GM23338 (cell line): ENCODE measurements around the gene MYO18B.

Experiments used
- CREB1 ChIP-seq: fragments of 250-450 bp; sonication (Bioruptor Pico); IDR thresholded peaks from 2 replicates; pipeline ENCODE4 v1.5.0; 2020; ENCODE audit warnings: low read depth, mild to moderate bottlenecking, moderate library complexity
- EZH2 ChIP-seq: fragments of 200-600 bp; sonication (generic); IDR thresholded peaks from one replicate; pipeline ENCODE4 v1.8.0; 2017; ENCODE audit warnings: antibody characterized with exemption, mild to moderate bottlenecking, low read depth; ENCODE audit not compliant: unreplicated experiment
- EZH2phosphoT487 ChIP-seq: fragments of 200-600 bp; sonication (generic); IDR thresholded peaks from one replicate; pipeline ENCODE4 v1.8.1; 2018; ENCODE audit warnings: antibody characterized with exemption; ENCODE audit not compliant: unreplicated experiment
- POLR2AphosphoS5 ChIP-seq: IDR thresholded peaks from 2 replicates; pipeline ENCODE4 v1.6.1; 2016; ENCODE audit warnings: antibody characterized with exemption, low read depth
- REST ChIP-seq: IDR thresholded peaks from one replicate; pipeline ENCODE4 v1.6.1; 2018; ENCODE audit warnings: antibody characterized with exemption; ENCODE audit not compliant: unreplicated experiment
- TF ChIP-seq, protein P1 (sequence below), 2 experiments: fragments of 200-600 bp in 1 of 2; sonication (generic) in 1 of 2; conservative IDR thresholded peaks; 2 replicates each; pipeline versions ENCODE4 v1.5.1 to v1.6.1; 2016 to 2017; ENCODE audit warnings: antibody characterized with exemption in 2 of 2, low read depth in 2 of 2, mild to moderate bottlenecking in 2 of 2, moderate library complexity in 1 of 2

GRCh38 chr22:26043031-26043430, 301.0 kb downstream of the MYO18B start:
- TF ChIP-seq, protein P1, sequence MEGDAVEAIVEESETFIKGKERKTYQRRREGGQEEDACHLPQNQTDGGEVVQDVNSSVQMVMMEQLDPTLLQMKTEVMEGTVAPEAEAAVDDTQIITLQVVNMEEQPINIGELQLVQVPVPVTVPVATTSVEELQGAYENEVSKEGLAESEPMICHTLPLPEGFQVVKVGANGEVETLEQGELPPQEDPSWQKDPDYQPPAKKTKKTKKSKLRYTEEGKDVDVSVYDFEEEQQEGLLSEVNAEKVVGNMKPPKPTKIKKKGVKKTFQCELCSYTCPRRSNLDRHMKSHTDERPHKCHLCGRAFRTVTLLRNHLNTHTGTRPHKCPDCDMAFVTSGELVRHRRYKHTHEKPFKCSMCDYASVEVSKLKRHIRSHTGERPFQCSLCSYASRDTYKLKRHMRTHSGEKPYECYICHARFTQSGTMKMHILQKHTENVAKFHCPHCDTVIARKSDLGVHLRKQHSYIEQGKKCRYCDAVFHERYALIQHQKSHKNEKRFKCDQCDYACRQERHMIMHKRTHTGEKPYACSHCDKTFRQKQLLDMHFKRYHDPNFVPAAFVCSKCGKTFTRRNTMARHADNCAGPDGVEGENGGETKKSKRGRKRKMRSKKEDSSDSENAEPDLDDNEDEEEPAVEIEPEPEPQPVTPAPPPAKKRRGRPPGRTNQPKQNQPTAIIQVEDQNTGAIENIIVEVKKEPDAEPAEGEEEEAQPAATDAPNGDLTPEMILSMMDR (conservative IDR thresholded peaks at IDR 0.05; ENCODE audit: low read depth in 2 of 2): no peak
- TF ChIP-seq EZH2 (no peak), EZH2phosphoT487 (no peak), REST (no peak), POLR2AphosphoS5 (no peak), CREB1 (CRISPR knock-in tag) (no peak)
